Measurements from ENCODE around the gene TNFSF13. TPM values are rescaled to one million over a fixed set of nuclear protein-coding genes. Genes with fewer than 3 reads are reported as not detected.

TNFSF13 gene
- total RNA-seq, 1 experiment from 2014 or later = 6.3 TPM

DNA sequence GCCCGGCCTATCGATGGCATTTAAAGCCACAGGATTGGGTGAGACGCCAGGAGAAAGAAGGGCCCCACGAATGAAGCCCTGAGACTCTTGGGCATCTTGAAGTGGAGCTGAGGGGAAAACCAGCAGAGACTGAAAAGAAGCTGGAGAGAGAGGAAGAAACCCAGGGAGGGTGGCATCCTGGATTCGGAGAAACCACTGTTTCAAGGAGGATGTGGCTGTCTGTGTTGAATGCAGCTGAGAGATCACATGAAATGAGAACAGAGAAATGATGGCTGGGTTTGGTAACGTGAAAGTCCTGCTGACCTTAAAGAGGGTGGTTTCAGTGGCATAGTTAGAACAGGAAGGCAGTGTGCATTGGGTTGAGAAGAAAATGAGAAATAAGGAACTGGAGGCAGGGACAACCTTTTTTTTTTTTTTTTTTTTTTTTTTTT lies 5.9 kb upstream of the TNFSF13 start:
- CTCF ChIA-PET = interaction anchor here (0.6 to 3.0 kb wide), 3 partner anchors 17 to 39 kb away, joined by 3 to 13 read pairs (median 4); no protein-coding TSS in a partner anchor
- no TSS peak for BruUV-seq (replicated peaks)
- Mint-ChIP-seq H3K4me3 (ENCODE audit: unreplicated experiment) (no peak overlapping the region), H3K27ac (ENCODE audit: low read depth, unreplicated experiment) (no peak overlapping the region), H3K36me3 (ENCODE audit: insufficient read depth, unreplicated experiment) (no peaks in the 10 kb centered on the region), H3K27me3 (ENCODE audit: insufficient read depth, unreplicated experiment) (no peaks in the 10 kb centered on the region), H3K4me1 (ENCODE audit: insufficient read depth, unreplicated experiment) (peaks cover 1% of the 10 kb centered on the region), H3K9me3 (ENCODE audit: unreplicated experiment) (no peaks in the 10 kb centered on the region)
- POLR2A ChIA-PET = no interaction called here
- intact Hi-C loops (cut with micrococcal nuclease) = no loop called here
- DNase-seq (ENCODE audit: unreplicated experiment) = no peak
- TF ChIP-seq, protein P1, sequence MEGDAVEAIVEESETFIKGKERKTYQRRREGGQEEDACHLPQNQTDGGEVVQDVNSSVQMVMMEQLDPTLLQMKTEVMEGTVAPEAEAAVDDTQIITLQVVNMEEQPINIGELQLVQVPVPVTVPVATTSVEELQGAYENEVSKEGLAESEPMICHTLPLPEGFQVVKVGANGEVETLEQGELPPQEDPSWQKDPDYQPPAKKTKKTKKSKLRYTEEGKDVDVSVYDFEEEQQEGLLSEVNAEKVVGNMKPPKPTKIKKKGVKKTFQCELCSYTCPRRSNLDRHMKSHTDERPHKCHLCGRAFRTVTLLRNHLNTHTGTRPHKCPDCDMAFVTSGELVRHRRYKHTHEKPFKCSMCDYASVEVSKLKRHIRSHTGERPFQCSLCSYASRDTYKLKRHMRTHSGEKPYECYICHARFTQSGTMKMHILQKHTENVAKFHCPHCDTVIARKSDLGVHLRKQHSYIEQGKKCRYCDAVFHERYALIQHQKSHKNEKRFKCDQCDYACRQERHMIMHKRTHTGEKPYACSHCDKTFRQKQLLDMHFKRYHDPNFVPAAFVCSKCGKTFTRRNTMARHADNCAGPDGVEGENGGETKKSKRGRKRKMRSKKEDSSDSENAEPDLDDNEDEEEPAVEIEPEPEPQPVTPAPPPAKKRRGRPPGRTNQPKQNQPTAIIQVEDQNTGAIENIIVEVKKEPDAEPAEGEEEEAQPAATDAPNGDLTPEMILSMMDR (IDR thresholded peaks at IDR 0.05; ENCODE audit: unreplicated experiment) = no peak

DNA sequence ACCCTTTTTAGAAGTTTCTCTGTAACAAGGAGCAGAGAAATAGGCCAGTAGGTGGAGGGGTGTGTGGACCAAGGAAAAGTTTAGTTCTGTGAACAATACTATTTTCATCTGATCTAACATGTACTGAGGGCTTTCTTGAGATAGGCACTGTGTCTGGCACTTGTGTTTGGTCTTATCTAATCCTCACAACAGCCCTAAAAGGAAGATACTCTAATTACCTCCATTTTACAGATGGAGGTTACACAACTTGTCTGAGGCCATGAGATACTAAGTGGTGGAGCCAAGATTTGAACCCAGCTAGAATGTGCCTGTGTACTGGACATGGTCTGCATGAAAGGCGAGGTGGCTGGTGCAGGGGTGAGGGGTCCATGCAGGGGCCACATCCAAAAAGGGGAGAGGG lies 5.2 kb upstream of the TNFSF13 start:
- POLR2A ChIA-PET = no interaction called here
- TF ChIP-seq, protein P1 (IDR thresholded peaks at IDR 0.05; ENCODE audit: unreplicated experiment) = no peak
- Mint-ChIP-seq H3K27me3 (ENCODE audit: insufficient read depth, unreplicated experiment) (no peaks in the 10 kb centered on the region), H3K4me1 (ENCODE audit: insufficient read depth, unreplicated experiment) (peaks cover 8% of the 10 kb centered on the region), H3K4me3 (ENCODE audit: unreplicated experiment) (no peak overlapping the region), H3K27ac (ENCODE audit: low read depth, unreplicated experiment) (no peak overlapping the region), H3K36me3 (ENCODE audit: insufficient read depth, unreplicated experiment) (no peaks in the 10 kb centered on the region), H3K9me3 (ENCODE audit: unreplicated experiment) (no peaks in the 10 kb centered on the region)
- intact Hi-C loops (cut with micrococcal nuclease) = no loop called here
- CTCF ChIA-PET = interaction anchor here (0.6 to 3.0 kb wide), 2 partner anchors 17 to 40 kb away, joined by 3 to 13 read pairs; no protein-coding TSS in a partner anchor
- DNase-seq (ENCODE audit: unreplicated experiment) = no peak
- BruUV-seq (replicated peaks) = no TSS peak

DNA sequence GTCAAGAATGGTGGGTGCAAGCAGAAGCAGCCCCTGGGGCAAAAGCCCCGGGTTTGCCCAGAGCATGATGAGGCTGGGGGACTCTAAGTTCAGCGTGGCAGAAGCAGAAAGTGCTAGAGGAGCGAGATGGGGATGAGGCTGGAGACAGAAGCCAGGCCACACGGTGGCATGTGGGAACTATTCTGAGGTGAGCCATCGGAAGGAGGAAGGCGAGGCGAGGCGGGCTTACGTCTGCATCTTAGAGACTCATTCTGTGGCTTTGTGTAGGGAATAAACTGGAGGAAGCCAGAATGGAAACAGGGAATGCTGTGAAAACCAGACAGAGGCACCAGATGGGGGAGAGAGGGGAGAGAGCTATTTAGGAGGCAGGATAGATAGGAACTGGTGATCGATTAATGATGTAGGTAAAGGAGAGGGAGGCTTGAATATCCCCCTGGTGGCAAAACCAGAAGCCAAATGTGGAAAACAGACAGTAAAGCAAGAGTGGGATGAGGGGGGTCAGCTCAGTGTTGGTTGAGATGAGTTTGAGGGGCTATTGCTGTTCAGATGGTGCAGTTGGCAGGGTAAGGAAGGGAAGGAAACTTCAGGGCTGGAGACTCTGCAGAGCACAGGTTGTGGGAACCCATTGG lies 3.1 kb upstream of the TNFSF13 start:
- BruUV-seq (replicated peaks) = no TSS peak
- H3K9me3 Mint-ChIP-seq (ENCODE audit: unreplicated experiment) = no peaks in the 10 kb centered on the region
- H3K4me3 Mint-ChIP-seq (ENCODE audit: unreplicated experiment) = no peak overlapping the region
- DNase-seq (ENCODE audit: unreplicated experiment) = no peak
- no peaks in the 10 kb centered on the region for H3K36me3 Mint-ChIP-seq (ENCODE audit: insufficient read depth, unreplicated experiment)
- H3K27me3 Mint-ChIP-seq (ENCODE audit: insufficient read depth, unreplicated experiment) = no peaks in the 10 kb centered on the region
- intact Hi-C loops (cut with micrococcal nuclease) = no loop called here
- TF ChIP-seq, protein P1 (IDR thresholded peaks at IDR 0.05; ENCODE audit: unreplicated experiment) = no peak
- peaks cover 29% of the 10 kb centered on the region for H3K4me1 Mint-ChIP-seq (ENCODE audit: insufficient read depth, unreplicated experiment)
- H3K27ac Mint-ChIP-seq (ENCODE audit: low read depth, unreplicated experiment) = no peak overlapping the region
- POLR2A ChIA-PET = interaction anchor here (1.3 kb wide), 1 partner anchor 114 kb away, joined by 3 read pairs; no protein-coding TSS in a partner anchor
- CTCF ChIA-PET = no interaction called here

DNA sequence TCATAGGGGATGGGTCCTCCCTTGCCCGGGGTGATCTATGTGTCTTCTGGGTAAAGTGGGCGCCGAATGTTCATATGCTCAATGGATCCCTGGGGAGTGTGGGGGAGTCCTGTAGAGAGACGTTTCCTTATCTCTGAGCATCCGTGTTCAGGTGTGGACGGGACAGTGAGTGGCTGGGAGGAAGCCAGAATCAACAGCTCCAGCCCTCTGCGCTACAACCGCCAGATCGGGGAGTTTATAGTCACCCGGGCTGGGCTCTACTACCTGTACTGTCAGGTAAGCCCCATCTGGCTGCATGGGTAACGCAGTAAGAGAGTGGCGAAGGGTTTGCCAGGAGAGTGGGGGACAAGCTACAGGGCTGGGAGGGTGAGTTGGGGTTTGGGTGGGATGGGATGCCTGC lies 1.9 kb upstream of the TNFSF13 start:
- no peak overlapping the region for H3K27ac Mint-ChIP-seq (ENCODE audit: low read depth, unreplicated experiment)
- peaks cover 36% of the 10 kb centered on the region for H3K4me1 Mint-ChIP-seq (ENCODE audit: insufficient read depth, unreplicated experiment)
- no peak overlapping the region for H3K4me3 Mint-ChIP-seq (ENCODE audit: unreplicated experiment)
- DNase-seq (ENCODE audit: unreplicated experiment) = no peak
- H3K9me3 Mint-ChIP-seq (ENCODE audit: unreplicated experiment) = no peaks in the 10 kb centered on the region
- intact Hi-C loops (cut with micrococcal nuclease) = no loop called here
- H3K36me3 Mint-ChIP-seq (ENCODE audit: insufficient read depth, unreplicated experiment) = peaks cover 6% of the 10 kb centered on the region
- TF ChIP-seq, protein P1 (IDR thresholded peaks at IDR 0.05; ENCODE audit: unreplicated experiment) = no peak
- no TSS peak for BruUV-seq (replicated peaks)
- CTCF ChIA-PET = interaction anchor here (0.6 to 7.1 kb wide), 3 partner anchors 17 to 42 kb away, joined by 3 to 123 read pairs (median 3); no protein-coding TSS in a partner anchor
- no peaks in the 10 kb centered on the region for H3K27me3 Mint-ChIP-seq (ENCODE audit: insufficient read depth, unreplicated experiment)
- POLR2A ChIA-PET = interaction anchor here (1.1 to 6.0 kb wide), 5 partner anchors 8 to 132 kb away, joined by 4 to 71 read pairs (median 4); partner anchors contain the start of genes MPDU1, POLR2A, TNFSF12 and WRAP53

Measured in MCF 10A (cell line).